ENCODE results near the gene RGS7BP. TPM values are rescaled to one million over a fixed set of nuclear protein-coding genes. Genes with fewer than 3 reads are reported as not detected.

RGS7BP gene
- total RNA-seq, 1 experiment from 2014 or later: 5.1 TPM

GRCh38 chr5:64458948-64459347 lies 46.9 kb upstream of the RGS7BP start:
- ChIA-PET POLR2A (no interaction called here), CTCF (no interaction called here)
- no peak overlapping the region for H3K27ac Mint-ChIP-seq

GRCh38 chr5:64462391-64462790 lies 43.4 kb upstream of the RGS7BP start:
- DNase-seq (ENCODE audit: low spot score) (no peak), ATAC-seq (no peak)
- Mint-ChIP-seq H3K27me3 (ENCODE audit: low read depth) (peaks cover 6% of the 10 kb centered on the region), H3K27ac (no peak overlapping the region), H3K4me1 (no peaks in the 10 kb centered on the region), H3K9me3 (peaks cover 33% of the 10 kb centered on the region), H3K4me3 (no peak overlapping the region), H3K36me3 (peaks cover 3% of the 10 kb centered on the region)
- ChIA-PET CTCF (no interaction called here), POLR2A (no interaction called here)
- TF ChIP-seq, protein P1, sequence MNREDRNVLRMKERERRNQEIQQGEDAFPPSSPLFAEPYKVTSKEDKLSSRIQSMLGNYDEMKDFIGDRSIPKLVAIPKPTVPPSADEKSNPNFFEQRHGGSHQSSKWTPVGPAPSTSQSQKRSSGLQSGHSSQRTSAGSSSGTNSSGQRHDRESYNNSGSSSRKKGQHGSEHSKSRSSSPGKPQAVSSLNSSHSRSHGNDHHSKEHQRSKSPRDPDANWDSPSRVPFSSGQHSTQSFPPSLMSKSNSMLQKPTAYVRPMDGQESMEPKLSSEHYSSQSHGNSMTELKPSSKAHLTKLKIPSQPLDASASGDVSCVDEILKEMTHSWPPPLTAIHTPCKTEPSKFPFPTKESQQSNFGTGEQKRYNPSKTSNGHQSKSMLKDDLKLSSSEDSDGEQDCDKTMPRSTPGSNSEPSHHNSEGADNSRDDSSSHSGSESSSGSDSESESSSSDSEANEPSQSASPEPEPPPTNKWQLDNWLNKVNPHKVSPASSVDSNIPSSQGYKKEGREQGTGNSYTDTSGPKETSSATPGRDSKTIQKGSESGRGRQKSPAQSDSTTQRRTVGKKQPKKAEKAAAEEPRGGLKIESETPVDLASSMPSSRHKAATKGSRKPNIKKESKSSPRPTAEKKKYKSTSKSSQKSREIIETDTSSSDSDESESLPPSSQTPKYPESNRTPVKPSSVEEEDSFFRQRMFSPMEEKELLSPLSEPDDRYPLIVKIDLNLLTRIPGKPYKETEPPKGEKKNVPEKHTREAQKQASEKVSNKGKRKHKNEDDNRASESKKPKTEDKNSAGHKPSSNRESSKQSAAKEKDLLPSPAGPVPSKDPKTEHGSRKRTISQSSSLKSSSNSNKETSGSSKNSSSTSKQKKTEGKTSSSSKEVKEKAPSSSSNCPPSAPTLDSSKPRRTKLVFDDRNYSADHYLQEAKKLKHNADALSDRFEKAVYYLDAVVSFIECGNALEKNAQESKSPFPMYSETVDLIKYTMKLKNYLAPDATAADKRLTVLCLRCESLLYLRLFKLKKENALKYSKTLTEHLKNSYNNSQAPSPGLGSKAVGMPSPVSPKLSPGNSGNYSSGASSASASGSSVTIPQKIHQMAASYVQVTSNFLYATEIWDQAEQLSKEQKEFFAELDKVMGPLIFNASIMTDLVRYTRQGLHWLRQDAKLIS (CRISPR knock-in tag; IDR thresholded peaks at IDR 0.05; ENCODE audit: borderline replicate concordance): no peak
- no peak for TF ChIP-seq PREB (CRISPR knock-in tag; IDR thresholded peaks at IDR 0.05; ENCODE audit: borderline replicate concordance)
- TF ChIP-seq ZNF416 (CRISPR knock-in tag; IDR thresholded peaks at IDR 0.05): no peak
- TF ChIP-seq E2F4 (CRISPR knock-in tag; IDR thresholded peaks at IDR 0.05; ENCODE audit: borderline replicate concordance, low read depth): no peak
- TF ChIP-seq ETV6 (CRISPR knock-in tag; IDR thresholded peaks at IDR 0.05): no peak
- no peak for TF ChIP-seq CBFB (CRISPR knock-in tag; IDR thresholded peaks at IDR 0.05; ENCODE audit: low read depth)
- no peak for TF ChIP-seq CTCF (IDR thresholded peaks at IDR 0.05)
- no peak for TF ChIP-seq ZNF232 (CRISPR knock-in tag; IDR thresholded peaks at IDR 0.05)
- TF ChIP-seq, protein P2, sequence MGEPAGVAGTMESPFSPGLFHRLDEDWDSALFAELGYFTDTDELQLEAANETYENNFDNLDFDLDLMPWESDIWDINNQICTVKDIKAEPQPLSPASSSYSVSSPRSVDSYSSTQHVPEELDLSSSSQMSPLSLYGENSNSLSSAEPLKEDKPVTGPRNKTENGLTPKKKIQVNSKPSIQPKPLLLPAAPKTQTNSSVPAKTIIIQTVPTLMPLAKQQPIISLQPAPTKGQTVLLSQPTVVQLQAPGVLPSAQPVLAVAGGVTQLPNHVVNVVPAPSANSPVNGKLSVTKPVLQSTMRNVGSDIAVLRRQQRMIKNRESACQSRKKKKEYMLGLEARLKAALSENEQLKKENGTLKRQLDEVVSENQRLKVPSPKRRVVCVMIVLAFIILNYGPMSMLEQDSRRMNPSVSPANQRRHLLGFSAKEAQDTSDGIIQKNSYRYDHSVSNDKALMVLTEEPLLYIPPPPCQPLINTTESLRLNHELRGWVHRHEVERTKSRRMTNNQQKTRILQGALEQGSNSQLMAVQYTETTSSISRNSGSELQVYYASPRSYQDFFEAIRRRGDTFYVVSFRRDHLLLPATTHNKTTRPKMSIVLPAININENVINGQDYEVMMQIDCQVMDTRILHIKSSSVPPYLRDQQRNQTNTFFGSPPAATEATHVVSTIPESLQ (CRISPR knock-in tag; IDR thresholded peaks at IDR 0.05): no peak

More at GRCh38 chr5:64458948-64459347, 46.9 kb upstream of the RGS7BP start:
- TF ChIP-seq, protein P3, sequence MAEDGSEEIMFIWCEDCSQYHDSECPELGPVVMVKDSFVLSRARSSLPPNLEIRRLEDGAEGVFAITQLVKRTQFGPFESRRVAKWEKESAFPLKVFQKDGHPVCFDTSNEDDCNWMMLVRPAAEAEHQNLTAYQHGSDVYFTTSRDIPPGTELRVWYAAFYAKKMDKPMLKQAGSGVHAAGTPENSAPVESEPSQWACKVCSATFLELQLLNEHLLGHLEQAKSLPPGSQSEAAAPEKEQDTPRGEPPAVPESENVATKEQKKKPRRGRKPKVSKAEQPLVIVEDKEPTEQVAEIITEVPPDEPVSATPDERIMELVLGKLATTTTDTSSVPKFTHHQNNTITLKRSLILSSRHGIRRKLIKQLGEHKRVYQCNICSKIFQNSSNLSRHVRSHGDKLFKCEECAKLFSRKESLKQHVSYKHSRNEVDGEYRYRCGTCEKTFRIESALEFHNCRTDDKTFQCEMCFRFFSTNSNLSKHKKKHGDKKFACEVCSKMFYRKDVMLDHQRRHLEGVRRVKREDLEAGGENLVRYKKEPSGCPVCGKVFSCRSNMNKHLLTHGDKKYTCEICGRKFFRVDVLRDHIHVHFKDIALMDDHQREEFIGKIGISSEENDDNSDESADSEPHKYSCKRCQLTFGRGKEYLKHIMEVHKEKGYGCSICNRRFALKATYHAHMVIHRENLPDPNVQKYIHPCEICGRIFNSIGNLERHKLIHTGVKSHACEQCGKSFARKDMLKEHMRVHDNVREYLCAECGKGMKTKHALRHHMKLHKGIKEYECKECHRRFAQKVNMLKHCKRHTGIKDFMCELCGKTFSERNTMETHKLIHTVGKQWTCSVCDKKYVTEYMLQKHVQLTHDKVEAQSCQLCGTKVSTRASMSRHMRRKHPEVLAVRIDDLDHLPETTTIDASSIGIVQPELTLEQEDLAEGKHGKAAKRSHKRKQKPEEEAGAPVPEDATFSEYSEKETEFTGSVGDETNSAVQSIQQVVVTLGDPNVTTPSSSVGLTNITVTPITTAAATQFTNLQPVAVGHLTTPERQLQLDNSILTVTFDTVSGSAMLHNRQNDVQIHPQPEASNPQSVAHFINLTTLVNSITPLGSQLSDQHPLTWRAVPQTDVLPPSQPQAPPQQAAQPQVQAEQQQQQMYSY (CRISPR knock-in tag; IDR thresholded peaks at IDR 0.05): no peak
- no peak for TF ChIP-seq KAT7 (CRISPR knock-in tag; IDR thresholded peaks at IDR 0.05; ENCODE audit: borderline replicate concordance)
- no peak for TF ChIP-seq TEAD4 (CRISPR knock-in tag; IDR thresholded peaks at IDR 0.05)
- TF ChIP-seq ZNF317 (CRISPR knock-in tag; IDR thresholded peaks at IDR 0.05; ENCODE audit: borderline replicate concordance, low read depth): no peak
- TF ChIP-seq SP1 (CRISPR knock-in tag; conservative IDR thresholded peaks at IDR 0.05): no peak
- TF ChIP-seq, protein P4, sequence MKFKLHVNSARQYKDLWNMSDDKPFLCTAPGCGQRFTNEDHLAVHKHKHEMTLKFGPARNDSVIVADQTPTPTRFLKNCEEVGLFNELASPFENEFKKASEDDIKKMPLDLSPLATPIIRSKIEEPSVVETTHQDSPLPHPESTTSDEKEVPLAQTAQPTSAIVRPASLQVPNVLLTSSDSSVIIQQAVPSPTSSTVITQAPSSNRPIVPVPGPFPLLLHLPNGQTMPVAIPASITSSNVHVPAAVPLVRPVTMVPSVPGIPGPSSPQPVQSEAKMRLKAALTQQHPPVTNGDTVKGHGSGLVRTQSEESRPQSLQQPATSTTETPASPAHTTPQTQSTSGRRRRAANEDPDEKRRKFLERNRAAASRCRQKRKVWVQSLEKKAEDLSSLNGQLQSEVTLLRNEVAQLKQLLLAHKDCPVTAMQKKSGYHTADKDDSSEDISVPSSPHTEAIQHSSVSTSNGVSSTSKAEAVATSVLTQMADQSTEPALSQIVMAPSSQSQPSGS (CRISPR knock-in tag; IDR thresholded peaks at IDR 0.05; ENCODE audit: borderline replicate concordance, low read depth): no peak
- no peak for TF ChIP-seq PREB (CRISPR knock-in tag; IDR thresholded peaks at IDR 0.05; ENCODE audit: borderline replicate concordance)
- no peak for TF ChIP-seq CREM (CRISPR knock-in tag; IDR thresholded peaks at IDR 0.05)
- no peak for TF ChIP-seq NFATC4 (CRISPR knock-in tag; IDR thresholded peaks at IDR 0.05)
- Mint-ChIP-seq H3K36me3 (peaks cover 3% of the 10 kb centered on the region), H3K4me3 (no peak overlapping the region), H3K4me1 (no peaks in the 10 kb centered on the region), H3K27me3 (ENCODE audit: low read depth) (no peaks in the 10 kb centered on the region; the same call in 1 of the 2 replicates), H3K9me3 (peaks cover 11% of the 10 kb centered on the region)
- ATAC-seq (no peak), DNase-seq (ENCODE audit: low spot score) (no peak)

Measured in WTC11 (cell line).